T-cell (primary cell): Measurements from ENCODE around the gene PGM1. TPM values are rescaled to one million over a fixed set of nuclear protein-coding genes. Genes with fewer than 3 reads are reported as not detected.

Source experiments
- ATAC-seq, 4 experiments: fragments of 200-7000 bp in 3 of 4; fragments of 150-1000 bp in 1 of 4; cut with Tn5 transposase; replicated peaks in 1 of 4; 1 replicate in 3 of 4; 2 replicates in 1 of 4; pipeline ENCODE4 v1.10.0; 2021; ENCODE audit warnings: moderate library complexity in 3 of 4, mild to moderate bottlenecking in 2 of 4, moderate number of reproducible peaks in 1 of 4
- CTCF ChIA-PET, 2 donors: fragments of 300-600 bp; sonication (Branson Sonifier 250); formaldehyde crosslinking; loops; one replicate each; lab custom pipeline; 2022; ENCODE audit warnings: antibody characterized with exemption in 2 of 2; lab: Charles Lee
- POLR2A ChIA-PET, 2 donors: fragments of 300-600 bp; sonication (Branson Sonifier 250); formaldehyde crosslinking; loops; one replicate each; lab custom pipeline; 2022; ENCODE audit warnings: antibody characterized with exemption in 2 of 2; lab: Charles Lee
- DNase-seq, 35 experiments: peaks; one replicate each; pipeline versions ENCODE4 v3.0.0 to v3.0.0-alpha.2; 2013 to 2023
- H3K27ac ChIP-seq: one replicate; pipeline ENCODE4 v1.5.1; 2013; ENCODE audit warnings: low read length
- H3K27me3 ChIP-seq, 2 experiments: replicated peaks in 1 of 2; 1 replicate in 1 of 2; 2 replicates in 1 of 2; pipeline versions ENCODE4 v1.6.1 to v1.7.0; 2013; ENCODE audit warnings: low read length in 1 of 2, mixed read lengths in 1 of 2; ENCODE audit not compliant: control insufficient read depth in 2 of 2, insufficient read depth in 2 of 2; ENCODE audit errors: extremely low read depth in 1 of 2
- H3K36me3 ChIP-seq, 2 donors: 1 replicate in 1 of 2; 2 replicates in 1 of 2; pipeline versions ENCODE4 v1.6.1 to v1.7.0; 2013; ENCODE audit warnings: low read length in 1 of 2; ENCODE audit not compliant: control insufficient read depth in 2 of 2, insufficient read depth in 1 of 2; ENCODE audit errors: extremely low read depth in 1 of 2
- H3K4me1 ChIP-seq, 2 experiments: 1 replicate in 1 of 2; 2 replicates in 1 of 2; pipeline versions ENCODE4 v1.6.1 to v1.7.0; 2013; ENCODE audit warnings: low read length in 2 of 2, mixed read lengths in 1 of 2; ENCODE audit not compliant: insufficient read depth in 2 of 2, control insufficient read depth in 1 of 2; ENCODE audit errors: extremely low read depth in 1 of 2
- H3K4me3 ChIP-seq, 2 donors: 1 replicate in 1 of 2; 2 replicates in 1 of 2; pipeline versions ENCODE4 v1.5.1 to v1.7.0; 2013; ENCODE audit warnings: mild to moderate bottlenecking in 2 of 2, low read length in 1 of 2, moderate library complexity in 1 of 2; ENCODE audit not compliant: control insufficient read depth in 1 of 2; ENCODE audit errors: extremely low read depth in 1 of 2
- H3K9me3 ChIP-seq: 2 replicates; pipeline ENCODE4 v1.7.0; 2013
- H3K27ac Mint-ChIP-seq, 2 donors: one replicate each; pipeline ENCODE4 v1.8.0; 2020 to 2021; ENCODE audit warnings: mild to moderate bottlenecking in 2 of 2, mixed read lengths in 2 of 2
- H3K27me3 Mint-ChIP-seq, 2 donors: one replicate each; pipeline ENCODE4 v1.8.0; 2021 to 2022; ENCODE audit warnings: mixed read lengths in 2 of 2
- H3K36me3 Mint-ChIP-seq: one replicate; pipeline ENCODE4 v1.8.0; 2021; ENCODE audit warnings: mixed read lengths
- H3K4me1 Mint-ChIP-seq, 3 donors: one replicate each; pipeline ENCODE4 v1.8.0; 2020 to 2022; ENCODE audit warnings: mixed read lengths in 3 of 3, mild to moderate bottlenecking in 1 of 3
- H3K4me3 Mint-ChIP-seq, 3 donors: one replicate each; pipeline ENCODE4 v1.8.0; 2020 to 2022; ENCODE audit warnings: mild to moderate bottlenecking in 3 of 3, mixed read lengths in 3 of 3, moderate library complexity in 3 of 3
- H3K9me3 Mint-ChIP-seq, 3 donors: one replicate each; pipeline ENCODE4 v1.8.0; 2020 to 2022; ENCODE audit warnings: mixed read lengths in 3 of 3
- WGBS: methylation state at CpG from one replicate; pipeline ENCODE4 v1.1.5; 2013; ENCODE audit warnings: missing lambda C conversion rate; ENCODE audit not compliant: insufficient coverage; 5-methylcytosine and 5-hydroxymethylcytosine counted together
- total RNA-seq, 35 experiments: library from RNA in 6 of 35; stranded (reverse) in 6 of 35; fragments of 120-200 nt in 1 of 35; gene quantifications; one replicate each; pipeline versions ENCODE4 v1.2.1 to v1.2.4 and lab custom pipeline; 2013 to 2026

The PGM1 gene
- total RNA-seq (10 to 100 TPM; 12.2 to 17.3 (median 15.5) TPM), total RNA-seq (lab: John Stamatoyannopoulos, UW) (9.8 to 47.3 (median 24.2) reads per million in 29 experiments)
- total RNA-seq (2013) = 21.8 TPM

- no peaks in the 10 kb centered on the region for H3K27me3 Mint-ChIP-seq
- DNase-seq (peak; percentile 50 to 83 (median 71)), ATAC-seq (peak; percentile 82 to 88 (median 87))
- peak within 1 kb of the TSS; percentile 89 for H3K4me3 ChIP-seq
- peak within 1 kb of the TSS; percentile 95 to 99 (median 99) for H3K4me3 Mint-ChIP-seq
- H3K27me3 ChIP-seq = no peaks in the 10 kb centered on the region
- H3K36me3 Mint-ChIP-seq = no peaks in the 10 kb centered on the region
- CTCF ChIA-PET = interaction anchor here (0.7 to 1.9 kb wide), 2 partner anchors 18 kb away, joined by 3 to 9 read pairs; no protein-coding TSS in a partner anchor
- peak within 1 kb of the TSS; percentile 93 for H3K27ac ChIP-seq
- peaks cover 36 to 42% (median 37%) of the 10 kb centered on the region in 3 donors for H3K4me1 Mint-ChIP-seq
- H3K27ac Mint-ChIP-seq = peak within 1 kb of the TSS; percentile 96 to 98
- H3K9me3 Mint-ChIP-seq = no peaks in the 10 kb centered on the region
- POLR2A ChIA-PET = interaction anchor here in 1 of 2 donors (0.9 to 1.0 kb wide), 2 partner anchors 11 to 131 kb away, joined by 3 read pairs; no protein-coding TSS in a partner anchor
- H3K9me3 ChIP-seq = no peaks in the 10 kb centered on the region
- peaks cover 4 to 17% of the 10 kb centered on the region in 2 experiments for H3K4me1 ChIP-seq
- H3K36me3 ChIP-seq = no peaks in the 10 kb centered on the region
- under 1% methylated on average over 64 of the region's 64 CpGs for WGBS
Observed at GRCh38 chr1:63593303-63593885, at the start of gene PGM1. TSS of gene PGM1 (plus strand) at chr1:63593411. CDS start at chr1:63593489, 78 bp downstream.

- Histone ChIP-seq H3K36me3 (peaks cover 0 to 5% of the 10 kb centered on the region in 2 donors), H3K27me3 (no peaks in the 10 kb centered on the region), H3K4me1 (no peaks in the 10 kb centered on the region), H3K4me3 (no peak overlapping the region), H3K9me3 (no peaks in the 10 kb centered on the region), H3K27ac (no peak overlapping the region)
- H3K4me3 Mint-ChIP-seq = no peak overlapping the region
- H3K27ac Mint-ChIP-seq = no peak overlapping the region
- no peaks in the 10 kb centered on the region for H3K4me1 Mint-ChIP-seq
- peaks cover 33% of the 10 kb centered on the region for H3K36me3 Mint-ChIP-seq
- ChIA-PET POLR2A (no interaction called here), CTCF (interaction anchor here in 1 of 2 donors (0.6 kb wide), 1 partner anchor 1023 kb away, joined by 4 read pairs; no protein-coding TSS in a partner anchor)
- ATAC-seq = no peak
- DNase-seq = no peak
- no peaks in the 10 kb centered on the region for H3K27me3 Mint-ChIP-seq
- H3K9me3 Mint-ChIP-seq = no peaks in the 10 kb centered on the region
Observed at GRCh38 chr1:63545780-63546179, 47.4 kb upstream of the PGM1 start.

- Mint-ChIP-seq H3K4me3 (no peak overlapping the region), H3K27ac (no peak overlapping the region), H3K4me1 (no peaks in the 10 kb centered on the region), H3K36me3 (peaks cover 32% of the 10 kb centered on the region), H3K9me3 (no peaks in the 10 kb centered on the region), H3K27me3 (no peaks in the 10 kb centered on the region)
- H3K27me3 ChIP-seq = no peaks in the 10 kb centered on the region
- H3K36me3 ChIP-seq = peaks cover 0 to 5% of the 10 kb centered on the region in 2 donors
- H3K27ac ChIP-seq = no peak overlapping the region
- no peak overlapping the region for H3K4me3 ChIP-seq
- ChIA-PET POLR2A (no interaction called here), CTCF (no interaction called here)
- WGBS = 100% methylated on average over 1 of the region's 2 CpGs
- no peaks in the 10 kb centered on the region for H3K4me1 ChIP-seq
- no peaks in the 10 kb centered on the region for H3K9me3 ChIP-seq
- DNase-seq = no peak
- ATAC-seq = no peak
Observed at GRCh38 chr1:63547621-63548294, 45.5 kb upstream of the PGM1 start.

GRCh38 chr1:63548303-63548702 lies 44.9 kb upstream of the PGM1 start:
- Mint-ChIP-seq H3K4me3 (no peak overlapping the region), H3K27ac (no peak overlapping the region), H3K36me3 (peaks cover 30% of the 10 kb centered on the region), H3K4me1 (no peaks in the 10 kb centered on the region), H3K27me3 (no peaks in the 10 kb centered on the region), H3K9me3 (no peaks in the 10 kb centered on the region)
- Histone ChIP-seq H3K9me3 (no peaks in the 10 kb centered on the region), H3K4me3 (no peak overlapping the region), H3K27me3 (no peaks in the 10 kb centered on the region), H3K36me3 (peaks cover 0 to 5% of the 10 kb centered on the region in 2 donors), H3K4me1 (no peaks in the 10 kb centered on the region), H3K27ac (no peak overlapping the region)
- DNase-seq (no peak), ATAC-seq (no peak)
- CTCF ChIA-PET = no interaction called here
- WGBS = no CpG with 5 or more reads among the region's 2 CpGs
- POLR2A ChIA-PET = no interaction called here

GRCh38 chr1:63548877-63549276 lies 44.3 kb upstream of the PGM1 start:
- CTCF ChIA-PET = no interaction called here
- WGBS = 95% methylated on average over 8 of the region's 13 CpGs
- no peak overlapping the region for H3K4me3 Mint-ChIP-seq
- Histone ChIP-seq H3K9me3 (no peaks in the 10 kb centered on the region), H3K27ac (no peak overlapping the region), H3K4me3 (no peak overlapping the region), H3K36me3 (peaks cover 0 to 5% of the 10 kb centered on the region in 2 donors), H3K4me1 (no peaks in the 10 kb centered on the region), H3K27me3 (no peaks in the 10 kb centered on the region)
- H3K9me3 Mint-ChIP-seq = no peaks in the 10 kb centered on the region
- H3K27ac Mint-ChIP-seq = no peak overlapping the region
- H3K27me3 Mint-ChIP-seq = no peaks in the 10 kb centered on the region
- DNase-seq (no peak), ATAC-seq (no peak)
- no peaks in the 10 kb centered on the region for H3K4me1 Mint-ChIP-seq
- POLR2A ChIA-PET = no interaction called here
- H3K36me3 Mint-ChIP-seq = peaks cover 30% of the 10 kb centered on the region

- ChIA-PET POLR2A (no interaction called here), CTCF (interaction anchor here in 1 of 2 donors (0.6 to 0.7 kb wide), 3 partner anchors 11 to 666 kb away, joined by 3 to 5 read pairs (median 4); no protein-coding TSS in a partner anchor)
- Mint-ChIP-seq H3K9me3 (no peaks in the 10 kb centered on the region), H3K27ac (no peak overlapping the region), H3K4me3 (no peak overlapping the region), H3K36me3 (peaks cover 18% of the 10 kb centered on the region), H3K27me3 (no peaks in the 10 kb centered on the region), H3K4me1 (peaks cover 0 to 2% (median 1%) of the 10 kb centered on the region in 3 donors)
- ATAC-seq (no peak), DNase-seq (no peak)
- Histone ChIP-seq H3K4me3 (no peak overlapping the region), H3K27ac (no peak overlapping the region), H3K9me3 (no peaks in the 10 kb centered on the region), H3K36me3 (peaks cover 0 to 5% of the 10 kb centered on the region in 2 donors), H3K4me1 (no peaks in the 10 kb centered on the region), H3K27me3 (no peaks in the 10 kb centered on the region)
Observed at GRCh38 chr1:63555480-63555879, 37.7 kb upstream of the PGM1 start.
